ENCODE results near the gene JCHAIN.

Gene JCHAIN

DNA sequence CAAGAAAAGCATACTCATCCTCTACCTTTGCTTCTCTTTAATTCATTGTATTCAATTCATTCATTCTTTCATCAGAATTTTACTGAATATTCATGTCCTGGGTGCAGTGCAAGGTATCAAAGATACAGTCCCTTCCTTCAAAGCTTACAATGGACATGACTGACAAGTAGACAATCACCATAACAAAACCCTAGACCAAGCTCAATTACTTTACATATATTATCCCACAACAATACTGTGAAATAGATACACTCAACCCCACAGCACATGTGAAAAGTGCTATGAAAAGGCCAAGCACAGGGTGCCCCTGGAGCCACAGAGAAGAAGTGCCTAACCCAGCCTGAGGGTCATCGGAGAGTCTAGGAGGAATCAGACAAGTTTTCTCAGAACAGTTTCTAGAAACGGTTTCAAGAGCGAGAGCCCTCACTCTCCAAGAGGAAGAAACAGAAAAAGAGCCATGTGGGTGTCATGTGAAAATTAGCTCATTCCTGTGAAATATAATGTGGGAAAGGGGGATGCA lies 58.9 kb downstream of the JCHAIN start:
- Histone ChIP-seq H3K27me3 (ENCODE audit: control insufficient read depth, insufficient read depth, low read length) (no peaks in the 10 kb centered on the region), H3K9ac (ENCODE audit: low read depth, low read length) (no peak overlapping the region), H3K36me3 (ENCODE audit: control insufficient read depth, insufficient read depth, low read length) (no peaks in the 10 kb centered on the region), H3K4me1 (ENCODE audit: control insufficient read depth, insufficient read depth, low read length) (no peaks in the 10 kb centered on the region), H3K4me3 (ENCODE audit: low read depth, low read length) (no peak overlapping the region), H3K9me3 (ENCODE audit: control insufficient read depth, insufficient read depth, low read length) (no peaks in the 10 kb centered on the region)

DNA sequence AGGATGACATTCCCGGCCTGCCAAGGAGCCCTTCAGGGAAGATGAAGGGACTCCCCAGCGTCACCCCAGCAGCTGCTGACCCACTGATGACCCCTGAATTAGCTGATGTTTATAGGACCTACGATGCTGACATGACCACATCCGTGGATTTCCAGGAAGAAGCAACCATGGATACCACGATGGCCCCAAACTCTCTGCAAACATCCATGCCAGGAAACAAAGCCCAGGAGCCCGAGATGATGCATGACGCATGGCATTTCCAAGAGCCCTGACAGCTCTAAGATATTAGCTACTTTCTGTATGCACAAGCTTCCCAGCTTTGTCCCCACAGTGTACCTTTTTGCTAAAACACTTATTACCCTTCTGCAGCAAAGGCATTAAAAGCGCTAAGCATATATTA lies 59.8 kb downstream of the JCHAIN start:
- Histone ChIP-seq H3K36me3 (ENCODE audit: control insufficient read depth, insufficient read depth, low read length) (no peaks in the 10 kb centered on the region), H3K27me3 (ENCODE audit: control insufficient read depth, insufficient read depth, low read length) (no peaks in the 10 kb centered on the region), H3K4me3 (ENCODE audit: low read depth, low read length) (no peak overlapping the region), H3K9me3 (ENCODE audit: control insufficient read depth, insufficient read depth, low read length) (no peaks in the 10 kb centered on the region), H3K9ac (ENCODE audit: low read depth, low read length) (no peak overlapping the region), H3K4me1 (ENCODE audit: control insufficient read depth, insufficient read depth, low read length) (no peaks in the 10 kb centered on the region)

All from iPS-15b (cell line).